PC-3 (cell line): ENCODE measurements around the gene PLXNB1. TPM values are rescaled to one million over a fixed set of nuclear protein-coding genes. Genes with fewer than 3 reads are reported as not detected.

Experiments used
- ATAC-seq: fragments of 200-7000 bp; cut with Tn5 transposase; 2 replicates; pipeline ENCODE4 v1.9.1; 2020; ENCODE audit warnings: mild to moderate bottlenecking, moderate library complexity
- BruUV-seq: library from RNA; stranded (reverse); fragments of 400-500 nt; replicated peaks from 2 replicates; lab custom pipeline; 2021; lab: Mats Ljungman, UMichigan
- CTCF ChIA-PET: fragments of 300-600 bp; sonication (Branson Sonifier 250); formaldehyde crosslinking; loops from one replicate; lab custom pipeline; 2022; ENCODE audit warnings: antibody characterized with exemption; lab: Charles Lee
- POLR2A ChIA-PET: fragments of 300-600 bp; sonication (Branson Sonifier 250); formaldehyde crosslinking; loops from one replicate; lab custom pipeline; 2022; ENCODE audit warnings: antibody characterized with exemption; ENCODE audit not compliant: unreplicated experiment; lab: Charles Lee
- DNase-seq: peaks from one replicate; pipeline ENCODE4 v3.0.0-alpha.2; 2015
- H2AFZ ChIP-seq: fragments of 300-600 bp; sonication (generic); 2 replicates; pipeline ENCODE4 v1.6.0; 2016; ENCODE audit warnings: antibody characterized with exemption, low read length
- H3F3A ChIP-seq: fragments of 300-600 bp; sonication (generic); one replicate; pipeline ENCODE4 v1.6.0; 2017; ENCODE audit warnings: antibody characterized with exemption, low read length, control low read depth, mild to moderate bottlenecking; ENCODE audit not compliant: unreplicated experiment
- H3K27ac ChIP-seq: fragments of 300-600 bp; sonication (generic); 2 replicates; pipeline ENCODE4 v1.5.1; 2016; ENCODE audit warnings: mild to moderate bottlenecking, low read length
- H3K27me3 ChIP-seq: fragments of 300-600 bp; sonication (generic); 2 replicates; pipeline ENCODE4 v1.6.1; 2016; ENCODE audit warnings: low read length, mixed read lengths
- H3K36me3 ChIP-seq: fragments of 300-600 bp; sonication (generic); 2 replicates; pipeline ENCODE4 v1.6.1; 2016; ENCODE audit warnings: low read depth, mixed run types, low read length, mixed read lengths
- H3K4me1 ChIP-seq: fragments of 300-600 bp; sonication (generic); 2 replicates; pipeline ENCODE4 v1.5.1; 2016; ENCODE audit warnings: low read length; ENCODE audit not compliant: insufficient read depth
- H3K4me2 ChIP-seq: fragments of 300-600 bp; sonication (generic); 2 replicates; pipeline ENCODE4 v1.6.0; 2016; ENCODE audit warnings: low read length
- H3K4me3 ChIP-seq: fragments of 300-600 bp; sonication (generic); 2 replicates; pipeline ENCODE4 v1.5.1; 2016; ENCODE audit warnings: mild to moderate bottlenecking, low read length, mixed read lengths
- H3K79me2 ChIP-seq: fragments of 300-600 bp; sonication (generic); 2 replicates; pipeline ENCODE4 v1.6.1; 2017; ENCODE audit warnings: low read length, mixed read lengths
- H3K9ac ChIP-seq: fragments of 300-600 bp; sonication (generic); 2 replicates; pipeline ENCODE4 v1.6.0; 2016; ENCODE audit warnings: mild to moderate bottlenecking, low read length
- H3K9me2 ChIP-seq: fragments of 300-600 bp; sonication (generic); replicated peaks from 2 replicates; pipeline ENCODE4 v1.6.1; 2016; ENCODE audit warnings: mixed run types, low read length, mixed read lengths
- H3K9me3 ChIP-seq: fragments of 300-600 bp; sonication (generic); 2 replicates; pipeline ENCODE4 v1.6.1; 2016; ENCODE audit warnings: low read length, mixed read lengths
- H4K20me1 ChIP-seq: fragments of 300-600 bp; sonication (generic); 2 replicates; pipeline ENCODE4 v1.6.1; 2016; ENCODE audit warnings: low read length, mixed read lengths
- CTCF ChIP-seq: fragments of 300-600 bp; sonication (generic); conservative IDR thresholded peaks from 2 replicates; pipeline ENCODE4 v1.5.1; 2017; ENCODE audit warnings: antibody characterized with exemption, low read depth, mild to moderate bottlenecking, low read length
- EZH2 ChIP-seq: fragments of 300-600 bp; sonication (generic); IDR thresholded peaks from one replicate; pipeline ENCODE4 v1.6.1; 2017; ENCODE audit warnings: antibody characterized with exemption, mild to moderate bottlenecking, low read length; ENCODE audit not compliant: unreplicated experiment
- EZH2phosphoT487 ChIP-seq: fragments of 300-600 bp; sonication (generic); IDR thresholded peaks from 2 replicates; pipeline ENCODE4 v1.6.1; 2018; ENCODE audit warnings: mild to moderate bottlenecking, antibody characterized with exemption, low read length, borderline replicate concordance
- intact Hi-C: fragments of 100-400 bp; cut with micrococcal nuclease; formaldehyde crosslinking; loops from 2 replicates; pipeline ENCODE4 v1.9.0; 2023
- total RNA-seq: library from RNA; depleted of rRNA; stranded (reverse); fragments of >200 nt; gene quantifications from 2 replicates; pipeline ENCODE4 v1.2.3, GENCODE V29; 2014

PLXNB1 gene
- total RNA-seq, 1 experiment from 2014 or later, result 35.4 TPM

- DNase-seq (no peak), ATAC-seq (no peak)
- intact Hi-C loops, result no loop called here
- Histone ChIP-seq H3K9ac (peak overlapping the region; percentile 93; the same call in 1 of the 2 replicates), H4K20me1 (peaks cover 7% of the 10 kb centered on the region), H3K9me2 (no peaks in the 10 kb centered on the region), H3K79me2 (peaks cover 51% of the 10 kb centered on the region), H3F3A (peaks cover 12% of the 10 kb centered on the region), H3K36me3 (peaks cover 16% of the 10 kb centered on the region), H3K4me3 (peak overlapping the region; percentile 99), H3K27me3 (no peaks in the 10 kb centered on the region), H3K27ac (no peak overlapping the region), H3K4me2 (peak overlapping the region; percentile 89), H3K9me3 (no peaks in the 10 kb centered on the region), H2AFZ (no peak overlapping the region), H3K4me1 (peaks cover 29% of the 10 kb centered on the region)
- TF ChIP-seq EZH2, result no peak
- TF ChIP-seq CTCF, result no peak
- TF ChIP-seq EZH2phosphoT487, result no peak
- no TSS peak for BruUV-seq
- POLR2A ChIA-PET, result no interaction called here
- CTCF ChIA-PET, result no interaction called here
Observed at GRCh38 chr3:48441940-48442339, 12.1 kb upstream of the PLXNB1 start.

GRCh38 chr3:48440590-48440958 lies 10.7 kb upstream of the PLXNB1 start:
- Histone ChIP-seq H3F3A (peaks cover 10% of the 10 kb centered on the region), H3K27ac (peak overlapping the region; percentile 56), H3K9me3 (no peaks in the 10 kb centered on the region), H3K9ac (peak overlapping the region; percentile 93), H2AFZ (peak overlapping the region; percentile 34), H3K4me3 (peak overlapping the region; percentile 99), H3K27me3 (no peaks in the 10 kb centered on the region), H3K36me3 (peaks cover 16% of the 10 kb centered on the region), H3K9me2 (no peaks in the 10 kb centered on the region), H3K79me2 (peaks cover 44% of the 10 kb centered on the region), H3K4me1 (peaks cover 22% of the 10 kb centered on the region), H3K4me2 (peak overlapping the region; percentile 89), H4K20me1 (peaks cover 7% of the 10 kb centered on the region)
- ChIA-PET POLR2A (interaction anchor here (0.5 to 0.6 kb wide), 3 partner anchors 12 to 1386 kb away, joined by 3 to 4 read pairs (median 4); no protein-coding TSS in a partner anchor), CTCF (interaction anchor here (0.5 kb wide), 1 partner anchor 11 kb away, joined by 3 read pairs; no protein-coding TSS in a partner anchor)
- ATAC-seq (peak; percentile 3), DNase-seq (no peak)
- no peak for TF ChIP-seq CTCF
- no peak for TF ChIP-seq EZH2phosphoT487
- no peak for TF ChIP-seq EZH2
- intact Hi-C loops, result no loop called here
- BruUV-seq, result TSS peak; percentile 68

GRCh38 chr3:48439820-48440589 lies 10.1 kb upstream of the PLXNB1 start, which contains the start of the genes CCDC51 and TMA7:
CCDC51 (minus strand) TSS chr3:48440119; CDS start chr3:48435128, 4,991 bp downstream.
TMA7 (plus strand) TSS chr3:48440257; CDS start chr3:48440297, 40 bp downstream.
- Histone ChIP-seq H3K9me2 (no peaks in the 10 kb centered on the region), H2AFZ (peak within 1 kb of the TSS; percentile 84), H3K4me2 (peak within 1 kb of the TSS; percentile 89), H3K27me3 (no peaks in the 10 kb centered on the region), H4K20me1 (peaks cover 7% of the 10 kb centered on the region), H3K9ac (peak within 1 kb of the TSS; percentile 93), H3K4me1 (peaks cover 17% of the 10 kb centered on the region), H3K79me2 (peaks cover 46% of the 10 kb centered on the region), H3K27ac (peak within 1 kb of the TSS; percentile 56), H3K9me3 (no peaks in the 10 kb centered on the region), H3K36me3 (peaks cover 16% of the 10 kb centered on the region), H3F3A (peaks cover 5% of the 10 kb centered on the region), H3K4me3 (peak within 1 kb of the TSS; percentile 99)
- ChIA-PET POLR2A (interaction anchor here (0.5 to 0.7 kb wide), 8 partner anchors 11 to 1956 kb away, joined by 3 to 6 read pairs (median 4); partner anchors contain the start of gene PFKFB4), CTCF (interaction anchor here (0.5 to 1.0 kb wide), 5 partner anchors 11 to 245 kb away, joined by 3 to 11 read pairs (median 4); no protein-coding TSS in a partner anchor)
- ATAC-seq (peak; percentile 91), DNase-seq (peak; percentile 99)
- intact Hi-C loops, result no loop called here
- no peak for TF ChIP-seq CTCF
- no peak for TF ChIP-seq EZH2phosphoT487
- TF ChIP-seq EZH2, result no peak
- no TSS peak for BruUV-seq
